GM12891 (cell line): ENCODE data around the gene RIPOR3.

Source experiments
- POLR2A ChIP-seq: IDR thresholded peaks from 2 replicates; pipeline ENCODE4 v1.6.1; 2011; ENCODE audit warnings: low read depth, low read length, control low read depth
- POLR2AphosphoS5 ChIP-seq: IDR thresholded peaks from 2 replicates; pipeline ENCODE4 v1.6.1; 2011; ENCODE audit warnings: low read depth, low read length, control low read depth
- TAF1 ChIP-seq: IDR thresholded peaks from 2 replicates; pipeline ENCODE4 v1.6.1; 2011; ENCODE audit warnings: low read depth, low read length, control low read depth

- TF ChIP-seq POLR2AphosphoS5 (no peak), POLR2A (no peak), TAF1 (no peak)
Measured at GRCh38 chr20:50594231-50594590, 97.1 kb downstream of the RIPOR3 start.
